ENCODE measurements around the gene SFI1. TPM values are rescaled to one million over a fixed set of nuclear protein-coding genes. Genes with fewer than 3 reads are reported as not detected.

Gene SFI1
- total RNA-seq, 1 donor from 2014 or later = 13.6 TPM

DNA sequence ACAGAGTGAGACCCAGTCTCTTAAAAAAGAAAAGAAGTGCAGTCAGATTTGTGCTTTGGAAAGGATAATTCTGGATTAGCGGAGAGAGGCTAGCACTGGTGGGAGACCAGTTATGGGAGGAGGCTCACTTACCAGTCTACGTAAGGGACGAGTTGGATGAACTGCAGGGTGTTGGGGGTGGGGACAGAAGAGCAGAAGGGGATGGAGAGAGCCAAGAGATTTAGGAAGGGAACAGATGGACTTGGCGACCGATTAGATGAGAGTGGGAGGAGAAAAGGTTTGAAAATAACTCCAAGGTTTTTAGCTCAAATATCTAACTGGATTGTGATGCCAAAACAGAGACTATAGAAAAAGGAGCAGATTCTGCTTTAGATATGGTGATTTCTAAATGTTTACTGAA lies 81.4 kb downstream of the SFI1 start:
- Histone ChIP-seq H3K36me3 (ENCODE audit: insufficient read depth, low read length) (no peaks in the 10 kb centered on the region), H3K9me3 (ENCODE audit: insufficient read depth, low read depth, low read length) (no peaks in the 10 kb centered on the region), H3K4me3 (ENCODE audit: insufficient read depth, low read depth, low read length) (no peak overlapping the region), H3K27me3 (ENCODE audit: insufficient read depth, low read length) (no peaks in the 10 kb centered on the region), H3K4me2 (ENCODE audit: low read length) (no peak overlapping the region), H3K27ac (ENCODE audit: low read depth, low read length) (no peak overlapping the region), H3K9ac (ENCODE audit: low read length) (no peak overlapping the region), H3K4me1 (ENCODE audit: insufficient read depth, low read length) (no peaks in the 10 kb centered on the region), H2AFZ (ENCODE audit: low read depth, low read length) (no peak overlapping the region), H4K20me1 (ENCODE audit: insufficient read depth, low read length) (no peaks in the 10 kb centered on the region), H3K79me2 (ENCODE audit: insufficient read depth, low read length) (no peaks in the 10 kb centered on the region)
- FAIRE-seq (no peak), DNase-seq (ENCODE audit: low read depth) (no peak)
- H3K27me3 Mint-ChIP-seq (ENCODE audit: low read depth, unreplicated experiment) = peaks cover 2% of the 10 kb centered on the region
- no peak overlapping the region for H3K27ac Mint-ChIP-seq (ENCODE audit: unreplicated experiment)
- peaks cover 11% of the 10 kb centered on the region for H3K36me3 Mint-ChIP-seq (ENCODE audit: low read depth, unreplicated experiment)
- TF ChIP-seq, protein P1, sequence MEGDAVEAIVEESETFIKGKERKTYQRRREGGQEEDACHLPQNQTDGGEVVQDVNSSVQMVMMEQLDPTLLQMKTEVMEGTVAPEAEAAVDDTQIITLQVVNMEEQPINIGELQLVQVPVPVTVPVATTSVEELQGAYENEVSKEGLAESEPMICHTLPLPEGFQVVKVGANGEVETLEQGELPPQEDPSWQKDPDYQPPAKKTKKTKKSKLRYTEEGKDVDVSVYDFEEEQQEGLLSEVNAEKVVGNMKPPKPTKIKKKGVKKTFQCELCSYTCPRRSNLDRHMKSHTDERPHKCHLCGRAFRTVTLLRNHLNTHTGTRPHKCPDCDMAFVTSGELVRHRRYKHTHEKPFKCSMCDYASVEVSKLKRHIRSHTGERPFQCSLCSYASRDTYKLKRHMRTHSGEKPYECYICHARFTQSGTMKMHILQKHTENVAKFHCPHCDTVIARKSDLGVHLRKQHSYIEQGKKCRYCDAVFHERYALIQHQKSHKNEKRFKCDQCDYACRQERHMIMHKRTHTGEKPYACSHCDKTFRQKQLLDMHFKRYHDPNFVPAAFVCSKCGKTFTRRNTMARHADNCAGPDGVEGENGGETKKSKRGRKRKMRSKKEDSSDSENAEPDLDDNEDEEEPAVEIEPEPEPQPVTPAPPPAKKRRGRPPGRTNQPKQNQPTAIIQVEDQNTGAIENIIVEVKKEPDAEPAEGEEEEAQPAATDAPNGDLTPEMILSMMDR (IDR thresholded peaks at IDR 0.05; ENCODE audit: insufficient read depth, low read depth, low read length) = no peak
- no peak for TF ChIP-seq EZH2 (IDR thresholded peaks at IDR 0.05; ENCODE audit: insufficient read depth, low read length)
- no peaks in the 10 kb centered on the region for H3K9me3 Mint-ChIP-seq (ENCODE audit: unreplicated experiment)
- H3K4me3 Mint-ChIP-seq (ENCODE audit: unreplicated experiment) = no peak overlapping the region
- no peaks in the 10 kb centered on the region for H3K4me1 Mint-ChIP-seq (ENCODE audit: low read depth, unreplicated experiment)

DNA sequence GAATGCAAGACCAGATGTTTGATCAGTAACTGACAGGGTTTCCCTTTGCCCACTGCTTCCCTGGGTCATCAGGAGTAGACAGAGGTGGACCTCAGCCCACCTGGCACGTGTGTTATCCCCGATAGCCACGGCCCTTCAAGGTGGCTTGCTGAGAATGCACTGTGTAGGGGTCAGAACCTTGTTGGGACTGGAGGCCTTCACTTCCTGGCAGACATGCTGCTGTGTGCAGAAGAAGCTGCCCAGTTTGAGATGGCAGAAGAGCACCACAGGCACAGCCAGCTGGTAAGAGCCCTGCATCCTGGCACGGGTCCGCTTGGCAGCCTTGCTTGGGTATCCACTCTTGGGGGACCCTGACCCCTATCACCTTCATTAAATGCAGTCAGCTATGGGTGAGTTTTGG lies 81.8 kb downstream of the SFI1 start:
- FAIRE-seq = no peak
- Mint-ChIP-seq H3K36me3 (ENCODE audit: low read depth, unreplicated experiment) (peaks cover 11% of the 10 kb centered on the region), H3K27ac (ENCODE audit: unreplicated experiment) (no peak overlapping the region), H3K27me3 (ENCODE audit: low read depth, unreplicated experiment) (peaks cover 2% of the 10 kb centered on the region), H3K4me1 (ENCODE audit: low read depth, unreplicated experiment) (no peaks in the 10 kb centered on the region), H3K4me3 (ENCODE audit: unreplicated experiment) (no peak overlapping the region), H3K9me3 (ENCODE audit: unreplicated experiment) (no peaks in the 10 kb centered on the region)
- Histone ChIP-seq H3K27ac (ENCODE audit: low read depth, low read length) (no peak overlapping the region), H2AFZ (ENCODE audit: low read depth, low read length) (no peak overlapping the region), H3K79me2 (ENCODE audit: insufficient read depth, low read length) (no peaks in the 10 kb centered on the region), H4K20me1 (ENCODE audit: insufficient read depth, low read length) (no peaks in the 10 kb centered on the region), H3K9ac (ENCODE audit: low read length) (no peak overlapping the region), H3K36me3 (ENCODE audit: insufficient read depth, low read length) (no peaks in the 10 kb centered on the region), H3K27me3 (ENCODE audit: insufficient read depth, low read length) (no peaks in the 10 kb centered on the region), H3K4me2 (ENCODE audit: low read length) (no peak overlapping the region), H3K9me3 (ENCODE audit: insufficient read depth, low read depth, low read length) (no peaks in the 10 kb centered on the region), H3K4me3 (ENCODE audit: insufficient read depth, low read depth, low read length) (no peak overlapping the region), H3K4me1 (ENCODE audit: insufficient read depth, low read length) (no peaks in the 10 kb centered on the region)
- DNase-seq (ENCODE audit: low read depth) = no peak
- TF ChIP-seq, protein P1 (IDR thresholded peaks at IDR 0.05; ENCODE audit: insufficient read depth, low read depth, low read length) = no peak
- no peak for TF ChIP-seq EZH2 (IDR thresholded peaks at IDR 0.05; ENCODE audit: insufficient read depth, low read length)

DNA sequence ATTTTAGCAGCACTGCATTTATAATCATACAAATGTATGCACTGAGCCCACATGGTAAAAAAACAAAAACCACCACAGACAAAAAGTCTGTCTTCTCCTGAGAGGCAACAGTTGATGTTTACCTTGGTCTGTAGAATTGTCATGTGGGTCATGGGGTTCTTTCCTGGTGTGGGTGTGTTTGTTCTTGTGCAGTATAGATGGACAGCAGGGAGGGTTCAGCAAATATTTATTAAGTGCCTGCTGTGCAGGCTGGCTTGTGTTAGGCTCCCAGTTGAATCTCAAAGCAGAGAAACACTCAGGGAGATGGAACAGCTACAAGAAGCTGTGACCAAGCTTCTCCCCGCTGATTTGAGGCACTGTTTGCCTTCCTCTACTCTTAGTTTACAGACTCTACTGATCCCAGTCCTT lies 83.5 kb downstream of the SFI1 start:
- H3K36me3 Mint-ChIP-seq (ENCODE audit: low read depth, unreplicated experiment) = peaks cover 9% of the 10 kb centered on the region
- no peak overlapping the region for H3K4me3 Mint-ChIP-seq (ENCODE audit: unreplicated experiment)
- FAIRE-seq (no peak), DNase-seq (ENCODE audit: low read depth) (no peak)
- H3K9me3 Mint-ChIP-seq (ENCODE audit: unreplicated experiment) = no peaks in the 10 kb centered on the region
- no peak overlapping the region for H3K4me3 ChIP-seq (ENCODE audit: insufficient read depth, low read depth, low read length)
- no peaks in the 10 kb centered on the region for H3K27me3 ChIP-seq (ENCODE audit: insufficient read depth, low read length)
- H2AFZ ChIP-seq (ENCODE audit: low read depth, low read length) = no peak overlapping the region
- no peak overlapping the region for H3K27ac Mint-ChIP-seq (ENCODE audit: unreplicated experiment)
- H3K27me3 Mint-ChIP-seq (ENCODE audit: low read depth, unreplicated experiment) = peaks cover 2% of the 10 kb centered on the region
- TF ChIP-seq, protein P1 (IDR thresholded peaks at IDR 0.05; ENCODE audit: insufficient read depth, low read depth, low read length) = no peak
- TF ChIP-seq EZH2 (IDR thresholded peaks at IDR 0.05; ENCODE audit: insufficient read depth, low read length) = no peak
- no peak overlapping the region for H3K9ac ChIP-seq (ENCODE audit: low read length)
- peaks cover 14% of the 10 kb centered on the region for H3K4me1 Mint-ChIP-seq (ENCODE audit: low read depth, unreplicated experiment)
- no peak overlapping the region for H3K27ac ChIP-seq (ENCODE audit: low read depth, low read length)
- H3K9me3 ChIP-seq (ENCODE audit: insufficient read depth, low read depth, low read length) = no peaks in the 10 kb centered on the region
- peaks cover 13% of the 10 kb centered on the region for H3K4me1 ChIP-seq (ENCODE audit: insufficient read depth, low read length)
- H3K79me2 ChIP-seq (ENCODE audit: insufficient read depth, low read length) = no peaks in the 10 kb centered on the region
- no peaks in the 10 kb centered on the region for H3K36me3 ChIP-seq (ENCODE audit: insufficient read depth, low read length)
- H4K20me1 ChIP-seq (ENCODE audit: insufficient read depth, low read length) = no peaks in the 10 kb centered on the region
- no peak overlapping the region for H3K4me2 ChIP-seq (ENCODE audit: low read length)
